Omental fat pad (tissue), 4 donors: ENCODE results near the gene LDLRAD3. TPM values are rescaled to one million over a fixed set of nuclear protein-coding genes. Genes with fewer than 3 reads are reported as not detected.
"Not testable (repeated sequence)": the region's sequence is repeated elsewhere in the genome, so short reads cannot be mapped to it uniquely, and the experiment has no call there.

ENCODE experiments used
- ATAC-seq: fragments of 150-250 bp; one replicate; pipeline ENCODE4 v1.9.1; 2016; ENCODE audit warnings: mild to moderate bottlenecking, moderate library complexity; ENCODE audit not compliant: low FRiP score
- DNase-seq: peaks from one replicate; pipeline ENCODE4 v3.0.0-alpha.2; 2019; ENCODE audit warnings: low spot score
- total RNA-seq, 4 donors: library from RNA; depleted of rRNA; stranded (reverse); fragments of >200 nt; gene quantifications; one replicate each; pipeline ENCODE4 v1.1.0, GENCODE V29; 2016
- TF ChIP-seq, protein P1 (sequence below), 3 donors: fragments of 450-650 bp; IDR thresholded peaks; one replicate each; pipeline ENCODE4 v1.5.1; 2016 to 2017; ENCODE audit warnings: antibody characterized with exemption in 3 of 3, mild to moderate bottlenecking in 3 of 3, moderate library complexity in 2 of 3

The LDLRAD3 gene
- total RNA-seq, 4 donors from 2014 or later: 15.6 to 70.2 (median 25.7) TPM

GRCh38 chr11:36037031-36037430, 93.2 kb downstream of the LDLRAD3 start:
- DNase-seq (no peak), ATAC-seq (no peak)
- TF ChIP-seq, protein P1, sequence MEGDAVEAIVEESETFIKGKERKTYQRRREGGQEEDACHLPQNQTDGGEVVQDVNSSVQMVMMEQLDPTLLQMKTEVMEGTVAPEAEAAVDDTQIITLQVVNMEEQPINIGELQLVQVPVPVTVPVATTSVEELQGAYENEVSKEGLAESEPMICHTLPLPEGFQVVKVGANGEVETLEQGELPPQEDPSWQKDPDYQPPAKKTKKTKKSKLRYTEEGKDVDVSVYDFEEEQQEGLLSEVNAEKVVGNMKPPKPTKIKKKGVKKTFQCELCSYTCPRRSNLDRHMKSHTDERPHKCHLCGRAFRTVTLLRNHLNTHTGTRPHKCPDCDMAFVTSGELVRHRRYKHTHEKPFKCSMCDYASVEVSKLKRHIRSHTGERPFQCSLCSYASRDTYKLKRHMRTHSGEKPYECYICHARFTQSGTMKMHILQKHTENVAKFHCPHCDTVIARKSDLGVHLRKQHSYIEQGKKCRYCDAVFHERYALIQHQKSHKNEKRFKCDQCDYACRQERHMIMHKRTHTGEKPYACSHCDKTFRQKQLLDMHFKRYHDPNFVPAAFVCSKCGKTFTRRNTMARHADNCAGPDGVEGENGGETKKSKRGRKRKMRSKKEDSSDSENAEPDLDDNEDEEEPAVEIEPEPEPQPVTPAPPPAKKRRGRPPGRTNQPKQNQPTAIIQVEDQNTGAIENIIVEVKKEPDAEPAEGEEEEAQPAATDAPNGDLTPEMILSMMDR (IDR thresholded peaks at IDR 0.05): no peak

- DNase-seq (no peak), ATAC-seq (no peak)
- TF ChIP-seq, protein P1 (IDR thresholded peaks at IDR 0.05): no peak
Measured at GRCh38 chr11:36038541-36038940, 94.7 kb downstream of the LDLRAD3 start.

DNA sequence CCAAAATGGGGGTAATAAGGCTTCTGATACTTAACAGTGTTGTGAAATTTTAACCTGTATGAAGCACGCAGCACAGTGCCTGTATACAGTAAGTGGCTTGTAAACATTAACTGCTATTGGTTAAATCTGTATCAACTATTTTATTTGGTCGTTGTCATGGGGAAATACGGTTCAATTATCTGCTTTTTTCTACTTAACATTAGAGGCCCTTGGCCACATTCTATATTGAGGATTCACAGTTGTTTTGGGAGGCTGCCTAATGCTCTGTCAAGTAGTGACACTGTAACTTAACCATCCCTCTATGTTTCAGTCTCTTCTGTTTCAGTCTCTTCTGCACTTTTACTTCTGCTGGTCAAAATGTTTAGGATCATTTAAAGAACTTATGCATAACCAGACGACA, 95.6 kb downstream of the LDLRAD3 start:
- no peak for ATAC-seq
- DNase-seq: no peak
- TF ChIP-seq, protein P1 (IDR thresholded peaks at IDR 0.05): no peak

DNA sequence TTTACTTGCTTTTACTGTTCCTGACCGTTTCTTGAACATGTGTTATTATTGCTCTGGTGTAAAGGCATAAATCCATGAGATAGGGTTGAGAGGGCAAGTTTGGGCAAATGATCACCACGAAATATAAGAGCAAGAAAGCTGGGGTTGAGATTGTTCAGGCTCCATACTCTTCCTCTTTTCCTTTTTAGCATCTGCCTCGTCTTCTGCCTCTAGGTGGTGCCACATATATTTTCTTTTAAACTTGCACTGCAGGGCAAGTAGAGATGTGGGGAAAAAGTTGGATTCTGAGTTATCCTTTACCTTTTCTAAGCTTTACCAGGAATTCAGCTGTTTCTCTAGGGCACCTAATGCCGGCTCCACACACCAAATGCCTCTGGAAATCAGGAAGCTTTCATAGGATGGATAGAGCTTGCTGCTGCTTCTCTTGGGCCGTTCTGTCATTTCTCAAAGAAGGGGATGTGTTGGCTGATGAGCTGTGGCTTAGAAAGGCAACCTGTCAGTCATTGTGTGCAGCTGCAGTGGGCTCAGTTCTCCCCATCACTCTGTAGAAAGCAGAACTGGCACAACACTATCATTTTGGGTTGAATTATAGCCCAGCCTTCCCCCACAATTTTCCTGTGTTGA, 98.2 kb downstream of the LDLRAD3 start:
- ATAC-seq: peak; percentile 37
- no peak for DNase-seq
- TF ChIP-seq, protein P1 (IDR thresholded peaks at IDR 0.05): no peak

- TF ChIP-seq, protein P1 (IDR thresholded peaks at IDR 0.05): no peak
- ATAC-seq (no peak), DNase-seq (no peak)
Measured at GRCh38 chr11:36044636-36045035, 100.8 kb downstream of the LDLRAD3 start.

- DNase-seq, ATAC-seq: not testable (repeated sequence)
Measured at GRCh38 chr11:36045945-36046344, 102.1 kb downstream of the LDLRAD3 start.

- TF ChIP-seq, protein P1 (IDR thresholded peaks at IDR 0.05): no peak
- ATAC-seq (no peak), DNase-seq (no peak)
Measured at GRCh38 chr11:36046932-36047331, 103.1 kb downstream of the LDLRAD3 start.
